Measurements from ENCODE around the gene TRPC4.

Gene TRPC4

DNA sequence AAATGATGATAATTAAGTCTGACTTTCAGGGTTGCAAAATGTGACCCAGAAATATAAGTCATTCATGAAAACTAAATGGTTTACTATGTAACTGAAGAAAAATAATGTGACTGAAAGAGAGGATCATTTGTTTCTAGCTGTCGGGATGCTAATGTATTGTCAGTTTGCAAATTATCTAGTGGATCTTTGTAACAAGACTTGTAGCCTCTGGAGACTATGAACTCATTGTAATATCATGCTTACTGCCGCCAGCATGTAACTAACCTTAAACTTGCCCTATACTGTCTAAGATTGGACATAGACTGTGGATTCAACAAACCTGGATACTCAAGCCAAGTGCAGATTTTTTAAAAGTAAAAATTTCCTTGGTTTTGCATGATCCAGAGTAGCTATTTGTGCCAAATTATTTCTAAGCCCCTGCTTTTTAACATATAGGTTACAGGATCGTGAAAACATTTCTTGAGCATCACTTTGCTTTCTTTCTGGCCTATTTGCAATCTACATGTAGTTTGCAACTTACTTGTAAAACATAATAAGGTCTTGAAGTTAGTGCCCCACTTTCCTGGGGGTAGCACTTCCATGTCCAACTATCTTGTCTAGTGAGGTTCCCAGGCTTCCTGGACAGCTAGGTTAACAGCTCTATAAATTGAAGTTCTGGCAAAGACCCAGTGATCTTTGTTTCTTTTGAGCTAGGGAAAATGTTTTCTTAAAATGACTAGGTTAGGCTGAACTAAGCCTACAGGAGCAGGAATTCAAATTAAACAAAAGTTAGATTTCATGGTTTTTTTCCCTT, 267.7 kb downstream of the TRPC4 start:
- no peak for DNase-seq (ENCODE audit: low read depth)

DNA sequence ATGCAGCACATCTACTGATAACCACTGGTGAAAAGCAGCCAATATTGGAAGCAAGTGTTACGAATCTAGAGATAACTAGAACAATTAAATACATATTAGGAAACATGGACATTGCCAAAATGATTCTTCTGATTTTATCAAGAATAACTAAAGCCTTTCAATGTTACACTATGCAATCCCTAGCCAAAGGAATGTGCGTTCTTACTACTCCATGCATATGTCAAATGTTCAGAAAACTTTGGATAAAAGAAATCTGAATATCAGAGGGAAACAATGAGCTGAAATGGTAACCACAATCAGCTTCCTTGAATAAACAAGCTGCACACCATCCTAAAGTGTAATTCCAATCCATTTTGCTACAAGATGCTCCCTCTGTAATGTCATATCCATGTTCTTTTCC, 270.1 kb downstream of the TRPC4 start:
- no peak for DNase-seq (ENCODE audit: low read depth)

DNA sequence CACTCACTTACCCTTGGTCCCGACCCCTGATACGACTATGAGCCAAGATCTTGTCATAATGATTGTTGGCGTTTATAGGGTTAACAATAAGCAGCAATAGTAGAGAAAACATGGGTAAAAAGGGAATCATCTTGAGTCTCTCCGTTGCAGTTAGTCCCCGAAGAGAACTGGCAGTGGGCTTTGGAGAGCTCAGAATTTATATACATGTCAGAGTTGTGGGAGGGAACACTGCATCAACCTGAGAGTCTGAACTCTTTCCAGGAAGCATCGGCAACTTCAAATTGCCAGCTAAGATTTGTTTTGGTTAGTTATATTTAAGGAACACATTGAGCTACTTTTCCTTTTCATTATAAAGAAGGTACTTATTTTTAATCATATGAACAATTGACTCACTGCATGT, 271.0 kb downstream of the TRPC4 start, which contains the start of gene POSTN:
Gene POSTN (minus strand): TSS at position 172 of the 400 bp plus-strand sequence. CDS start 42 bp downstream, at position 130.
- DNase-seq (ENCODE audit: low read depth) = peak; percentile 32

DNA sequence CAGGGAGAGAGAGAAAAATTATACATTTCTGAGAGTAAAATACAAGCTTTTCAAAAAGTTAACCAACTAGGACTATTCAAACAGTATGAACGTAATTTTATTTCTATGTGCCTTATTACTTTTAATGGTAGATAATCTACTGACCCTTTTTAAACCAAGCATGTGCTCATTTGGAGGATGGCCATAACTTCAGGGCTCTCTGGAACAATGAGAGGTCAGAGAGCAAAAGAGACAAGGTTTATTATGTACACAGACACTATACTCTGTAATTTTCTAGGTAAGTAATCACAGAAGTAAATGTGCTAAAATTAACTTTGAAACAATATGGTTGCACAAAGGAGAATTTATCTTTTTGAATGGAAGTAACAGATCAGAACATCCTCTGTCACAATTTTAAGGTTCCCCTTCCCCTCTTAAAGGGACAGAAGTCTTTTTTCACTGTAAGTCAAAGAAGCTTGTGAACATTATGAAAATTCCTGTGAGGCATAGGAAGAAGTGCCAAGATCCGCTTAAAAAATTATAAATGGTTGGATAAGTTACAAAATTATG, 272.0 kb downstream of the TRPC4 start:
- no peak for DNase-seq (ENCODE audit: low read depth)

DNA sequence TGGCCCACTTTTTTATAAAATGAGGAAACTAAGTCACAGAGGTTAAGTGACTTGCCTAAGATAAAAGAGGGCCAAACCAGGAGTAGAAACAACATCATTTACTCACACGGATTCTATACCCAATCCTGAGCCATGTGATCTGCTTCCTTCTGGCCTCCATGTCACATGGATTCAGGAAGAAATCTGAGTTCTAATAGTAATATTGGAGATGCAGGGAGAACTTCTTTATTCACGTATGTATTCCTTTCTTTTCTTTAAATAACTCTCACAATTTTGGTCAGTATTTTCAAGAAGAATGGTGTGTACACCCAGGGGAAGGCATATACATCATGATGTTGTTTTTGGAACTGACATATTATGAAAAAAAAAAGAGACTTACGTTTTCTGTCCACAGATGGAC, 272.8 kb downstream of the TRPC4 start:
- DNase-seq (ENCODE audit: low read depth) = no peak

DNA sequence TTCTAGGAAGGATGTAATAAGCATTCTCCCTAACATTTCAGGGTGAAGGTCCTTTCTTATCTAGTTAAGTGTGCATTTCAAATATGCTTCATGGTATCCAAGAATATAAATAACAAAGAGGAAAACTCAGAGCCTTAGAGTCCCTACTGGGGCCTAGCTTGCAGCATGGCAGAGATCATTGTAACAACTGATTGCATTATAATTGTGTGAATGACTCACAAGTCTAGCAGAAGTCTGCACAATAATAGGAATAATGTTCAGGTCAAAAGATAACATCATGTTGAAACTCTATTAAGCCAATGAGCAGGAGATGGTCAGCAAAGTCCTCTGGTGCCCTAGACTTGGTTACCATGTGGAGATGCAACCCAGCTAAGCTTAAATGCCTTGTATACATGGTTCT, 274.4 kb downstream of the TRPC4 start:
- DNase-seq (ENCODE audit: low read depth) = peak; percentile 76

DNA sequence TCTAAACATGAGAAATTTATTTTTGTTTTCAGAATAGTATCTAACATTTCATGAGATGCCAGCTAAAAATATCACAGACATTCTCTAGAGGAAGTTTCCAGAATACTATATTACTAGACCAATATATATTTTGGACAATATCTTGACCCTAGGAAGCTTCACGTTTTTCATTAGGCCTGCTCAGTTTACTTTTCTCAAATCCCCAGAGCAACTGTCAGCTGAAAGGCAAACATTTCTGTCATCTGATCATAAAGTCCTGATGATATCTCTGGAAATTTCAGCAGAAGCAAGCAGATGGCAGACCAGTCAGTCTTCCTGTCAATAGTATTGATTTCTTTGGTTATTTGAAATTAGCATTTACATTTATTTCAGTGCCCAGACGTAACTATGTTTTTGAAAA, 275.0 kb downstream of the TRPC4 start:
- DNase-seq (ENCODE audit: low read depth) = no peak

DNA sequence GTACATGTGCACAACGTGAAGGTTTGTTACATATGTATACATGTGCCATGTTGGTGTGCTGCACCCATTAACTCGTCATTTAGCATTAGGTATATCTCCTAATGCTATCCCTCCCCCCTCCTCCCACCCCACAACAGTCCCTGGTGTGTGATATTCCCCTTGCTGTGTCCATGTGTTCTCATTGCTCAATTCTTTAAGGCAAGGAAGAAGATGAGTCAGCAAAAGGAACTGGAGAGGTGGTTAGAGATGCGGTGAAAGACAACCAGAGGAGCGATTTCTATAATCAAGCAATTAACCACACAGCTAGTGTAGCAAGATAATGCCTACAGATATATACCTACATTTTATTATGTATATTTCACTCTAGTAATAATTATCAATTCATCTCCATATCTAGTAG, 280.2 kb downstream of the TRPC4 start:
- peak; percentile 66 for DNase-seq (ENCODE audit: low read depth)

DNA sequence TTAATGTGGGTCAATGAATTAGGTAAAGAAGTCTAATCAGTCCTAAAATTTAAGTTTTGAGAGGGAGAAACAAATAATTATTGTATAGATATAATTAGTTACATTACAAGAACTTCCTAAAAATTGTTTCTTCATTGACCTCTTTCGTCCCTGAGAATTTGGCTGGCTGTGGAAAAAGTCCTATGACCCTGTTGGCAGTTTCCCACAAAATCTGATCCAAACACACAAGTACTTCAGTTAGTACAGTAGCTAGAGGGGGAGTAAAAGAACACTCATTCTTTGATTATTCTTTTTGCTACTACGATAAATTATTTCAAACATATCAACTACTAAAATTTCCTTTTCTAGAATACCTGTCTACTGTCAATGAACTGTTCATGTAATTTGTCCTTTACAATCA, 282.3 kb downstream of the TRPC4 start:
- no peak for DNase-seq (ENCODE audit: low read depth)
